Uterus (tissue), 4 donors: ENCODE results near the gene EIF5A2. TPM values are rescaled to one million over a fixed set of nuclear protein-coding genes. Genes with fewer than 3 reads are reported as not detected.
A peak's percentile ranks its signal among the peaks of the same experiment; 100 is the strongest.

Experiments used
- DNase-seq, 2 donors: peaks; one replicate each; pipeline ENCODE4 v3.0.0-alpha.2; 2019 to 2020
- H3K27ac ChIP-seq, 2 donors: fragments of 200-600 bp; sonication (generic); 1 replicate in 1 of 2; 2 replicates in 1 of 2; pipeline ENCODE4 v1.5.1; 2016 to 2018
- H3K27me3 ChIP-seq, 2 donors: fragments of 200-600 bp; sonication (generic); one replicate each; pipeline ENCODE4 v1.5.1; 2018 to 2019; ENCODE audit warnings: control low read depth in 1 of 2
- H3K36me3 ChIP-seq, 2 donors: fragments of 200-600 bp; sonication (generic); one replicate each; pipeline ENCODE4 v1.5.1; 2019; ENCODE audit warnings: control low read depth in 1 of 2
- H3K4me1 ChIP-seq, 2 donors: fragments of 200-600 bp; sonication (generic); one replicate each; pipeline ENCODE4 v1.5.1; 2018 to 2019; ENCODE audit warnings: control low read depth in 1 of 2
- H3K4me3 ChIP-seq, 2 donors: fragments of 200-600 bp; sonication (generic); 1 replicate in 1 of 2; 2 replicates in 1 of 2; pipeline ENCODE4 v1.5.1; 2018 to 2019; ENCODE audit warnings: mild to moderate bottlenecking in 1 of 2
- H3K9me3 ChIP-seq, 2 donors: fragments of 200-600 bp; sonication (generic); one replicate each; pipeline ENCODE4 v1.5.1; 2019; ENCODE audit warnings: control low read depth in 1 of 2
- CTCF ChIP-seq, 4 experiments: fragments of 200-600 bp in 2 of 4; fragments of 450-650 bp in 2 of 4; sonication (generic) in 2 of 4; IDR thresholded peaks; one replicate each; pipeline ENCODE4 v1.5.1; 2016 to 2019; ENCODE audit warnings: antibody characterized with exemption in 4 of 4, mild to moderate bottlenecking in 2 of 4, moderate library complexity in 1 of 4
- POLR2A ChIP-seq, 2 donors: fragments of 450-650 bp; IDR thresholded peaks; one replicate each; pipeline ENCODE4 v1.6.1; 2016; ENCODE audit warnings: antibody characterized with exemption in 2 of 2, mild to moderate bottlenecking in 1 of 2, moderate library complexity in 1 of 2
- intact Hi-C: fragments of 100-400 bp; cut with DNase I; formaldehyde crosslinking; loops from one replicate; pipeline ENCODE4 v1.15.1; 2023; ENCODE audit warnings: low total_unique reads
- total RNA-seq, 4 donors: library from RNA; depleted of rRNA in 3 of 4; stranded (reverse); fragments of >200 nt in 3 of 4; gene quantifications; one replicate each; pipeline versions ENCODE4 v1.1.0 to v1.2.4, GENCODE V29; 2014 to 2023
- donor health status: DM: yes; HTN: yes; CAD: no.

The EIF5A2 gene
- total RNA-seq, 4 donors from 2014 or later: 2.8 to 20.5 (median 7.0) TPM

- Histone ChIP-seq H3K27ac (no peak overlapping the region), H3K9me3 (no peaks in the 10 kb centered on the region), H3K4me3 (no peak overlapping the region), H3K36me3 (no peaks in the 10 kb centered on the region), H3K27me3 (no peaks in the 10 kb centered on the region), H3K4me1 (peaks cover 0 to 4% of the 10 kb centered on the region in 2 donors)
- no peak for TF ChIP-seq POLR2A (IDR thresholded peaks at IDR 0.05)
- TF ChIP-seq CTCF (IDR thresholded peaks at IDR 0.05): no peak
- intact Hi-C loops: no loop called here
- DNase-seq: no peak
These were observed 45.6 kb downstream of the EIF5A2 start for GRCh38 chr3:170862618-170863374.

- DNase-seq: no peak
- H3K9me3 ChIP-seq: no peaks in the 10 kb centered on the region
- H3K36me3 ChIP-seq: no peaks in the 10 kb centered on the region
- intact Hi-C loops: no loop called here
- no peak overlapping the region for H3K27ac ChIP-seq
- no peaks in the 10 kb centered on the region for H3K4me1 ChIP-seq
- TF ChIP-seq POLR2A (IDR thresholded peaks at IDR 0.05): no peak
- no peak for TF ChIP-seq CTCF (IDR thresholded peaks at IDR 0.05)
- no peak overlapping the region for H3K4me3 ChIP-seq
- no peaks in the 10 kb centered on the region for H3K27me3 ChIP-seq
These were observed 49.8 kb downstream of the EIF5A2 start for GRCh38 chr3:170858599-170858998.

- TF ChIP-seq CTCF (IDR thresholded peaks at IDR 0.05) (no peak), POLR2A (IDR thresholded peaks at IDR 0.05) (no peak)
- Histone ChIP-seq H3K9me3 (no peaks in the 10 kb centered on the region), H3K4me3 (no peak overlapping the region), H3K36me3 (no peaks in the 10 kb centered on the region), H3K4me1 (no peaks in the 10 kb centered on the region), H3K27ac (no peak overlapping the region), H3K27me3 (no peaks in the 10 kb centered on the region)
- no peak for DNase-seq
- intact Hi-C loops: no loop called here
These were observed 56.1 kb downstream of the EIF5A2 start for GRCh38 chr3:170852324-170852723.

- no peaks in the 10 kb centered on the region for H3K27me3 ChIP-seq
- intact Hi-C loops: no loop called here
- TF ChIP-seq POLR2A (IDR thresholded peaks at IDR 0.05) (no peak), CTCF (IDR thresholded peaks at IDR 0.05) (peak in 3 of 4 experiments; percentile 25 to 51 (median 26))
- no peaks in the 10 kb centered on the region for H3K36me3 ChIP-seq
- H3K4me3 ChIP-seq: no peak overlapping the region
- no peak overlapping the region for H3K27ac ChIP-seq
- H3K4me1 ChIP-seq: no peaks in the 10 kb centered on the region
- no peaks in the 10 kb centered on the region for H3K9me3 ChIP-seq
- DNase-seq: no peak
These were observed 60.0 kb downstream of the EIF5A2 start for GRCh38 chr3:170848292-170848917.

GRCh38 chr3:170844377-170844776, 64.1 kb downstream of the EIF5A2 start:
- H3K36me3 ChIP-seq: no peaks in the 10 kb centered on the region
- H3K9me3 ChIP-seq: no peaks in the 10 kb centered on the region
- DNase-seq: no peak
- H3K27me3 ChIP-seq: no peaks in the 10 kb centered on the region
- no peak overlapping the region for H3K4me3 ChIP-seq
- no peak for TF ChIP-seq CTCF (IDR thresholded peaks at IDR 0.05)
- no peak for TF ChIP-seq POLR2A (IDR thresholded peaks at IDR 0.05)
- no peak overlapping the region for H3K27ac ChIP-seq
- intact Hi-C loops: no loop called here
- no peaks in the 10 kb centered on the region for H3K4me1 ChIP-seq
